Hindlimb muscle (tissue), 1 donor: Measurements from ENCODE around the gene ABHD6. TPM values are rescaled to one million over a fixed set of nuclear protein-coding genes. Genes with fewer than 3 reads are reported as not detected.
"Not testable (repeated sequence)": the region's sequence is repeated elsewhere in the genome, so short reads cannot be mapped to it uniquely, and the experiment has no call there.

Source experiments
- DNase-seq: peaks from one replicate; pipeline ENCODE4 v3.0.0-alpha.2; 2013
- polyA plus RNA-seq: library from polyadenylated mRNA; unstranded; fragments of 120-200 nt; gene quantifications from one replicate; pipeline ENCODE4 v1.2.1, GENCODE V29; 2013; ENCODE audit not compliant: insufficient read length

ABHD6 gene
- polyA plus RNA-seq, 1 donor: 5.2 TPM

GRCh38 chr3:58285334-58285733, 47.7 kb downstream of the ABHD6 start:
- no peak for DNase-seq

GRCh38 chr3:58287354-58287753, 49.8 kb downstream of the ABHD6 start:
- no peak for DNase-seq

DNA sequence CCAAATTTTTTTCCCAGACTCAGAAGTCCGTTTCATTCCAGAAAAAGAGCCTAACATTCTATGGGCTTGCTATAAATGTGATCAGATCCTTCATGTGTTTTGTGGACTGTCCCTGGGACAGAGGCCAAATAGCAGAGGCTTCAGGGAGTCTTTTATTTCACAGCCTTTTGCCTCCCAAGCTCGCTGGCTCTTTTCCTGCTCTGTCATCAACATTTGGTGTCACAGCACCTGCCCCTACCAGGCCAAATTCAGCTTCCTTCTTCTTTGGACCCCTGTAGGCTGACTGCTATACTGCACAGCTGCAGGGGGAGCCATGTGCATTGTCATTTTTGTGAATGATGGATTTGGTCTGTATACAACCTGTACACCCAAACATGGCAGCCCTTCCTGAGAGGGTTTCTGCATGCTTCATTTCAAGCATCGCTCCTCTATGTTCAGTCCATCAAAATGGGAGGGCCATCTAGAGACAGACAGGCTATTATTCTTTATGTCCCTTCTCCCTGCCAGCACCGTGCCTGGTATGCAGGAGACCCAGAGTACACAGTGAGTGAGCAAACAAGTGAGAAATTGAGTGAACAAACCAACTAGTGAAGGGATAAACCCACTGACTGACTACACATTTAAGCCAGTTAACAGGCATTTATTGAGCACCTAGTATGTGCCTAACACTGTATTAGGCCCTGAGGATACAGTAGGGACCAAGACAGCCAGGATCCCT, 50.6 kb downstream of the ABHD6 start:
- no peak for DNase-seq

GRCh38 chr3:58288964-58289613, 51.5 kb downstream of the ABHD6 start:
- DNase-seq: not testable (repeated sequence)

GRCh38 chr3:58290446-58290845, 52.9 kb downstream of the ABHD6 start:
- DNase-seq: not testable (repeated sequence)

GRCh38 chr3:58291671-58292338, 54.2 kb downstream of the ABHD6 start:
- DNase-seq: no peak

DNA sequence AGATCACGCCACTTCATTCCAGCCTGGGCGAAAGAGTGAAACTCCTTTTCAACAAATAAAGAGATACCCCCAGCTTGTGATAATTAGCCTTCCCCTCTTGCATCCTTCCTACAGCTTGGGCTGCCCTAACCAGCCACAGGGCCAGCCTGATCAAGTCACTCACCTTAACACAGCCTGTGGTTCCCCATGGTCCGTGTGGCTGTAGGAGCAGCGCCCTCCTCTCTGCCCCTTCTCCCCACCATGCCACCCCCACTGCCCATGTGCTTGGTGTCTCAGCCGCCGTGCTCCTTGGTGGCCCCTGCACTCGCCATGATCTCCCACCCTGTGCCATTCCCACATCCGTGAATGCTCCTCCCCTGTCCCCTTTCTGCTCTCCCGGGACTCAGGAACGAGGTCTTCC, 55.3 kb downstream of the ABHD6 start:
- DNase-seq: no peak

DNA sequence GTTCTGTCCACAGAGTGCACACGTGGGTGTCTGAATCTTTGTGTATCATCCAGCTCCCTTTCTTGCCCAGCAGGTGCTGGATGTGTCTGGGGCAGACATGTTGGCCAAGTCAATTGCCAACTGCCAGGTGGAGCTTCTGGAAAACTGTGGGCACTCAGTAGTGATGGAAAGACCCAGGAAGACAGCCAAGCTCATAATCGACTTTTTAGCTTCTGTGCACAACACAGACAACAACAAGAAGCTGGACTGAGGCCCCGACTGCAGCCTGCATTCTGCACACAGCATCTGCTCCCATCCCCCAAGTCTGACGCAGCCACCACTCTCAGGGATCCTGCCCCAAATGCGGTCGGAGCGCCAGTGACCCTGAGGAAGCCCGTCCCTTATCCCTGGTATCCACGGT, 55.9 kb downstream of the ABHD6 start:
- DNase-seq: no peak

- DNase-seq: no peak
Measured at GRCh38 chr3:58296269-58296668, 58.7 kb downstream of the ABHD6 start.

DNA sequence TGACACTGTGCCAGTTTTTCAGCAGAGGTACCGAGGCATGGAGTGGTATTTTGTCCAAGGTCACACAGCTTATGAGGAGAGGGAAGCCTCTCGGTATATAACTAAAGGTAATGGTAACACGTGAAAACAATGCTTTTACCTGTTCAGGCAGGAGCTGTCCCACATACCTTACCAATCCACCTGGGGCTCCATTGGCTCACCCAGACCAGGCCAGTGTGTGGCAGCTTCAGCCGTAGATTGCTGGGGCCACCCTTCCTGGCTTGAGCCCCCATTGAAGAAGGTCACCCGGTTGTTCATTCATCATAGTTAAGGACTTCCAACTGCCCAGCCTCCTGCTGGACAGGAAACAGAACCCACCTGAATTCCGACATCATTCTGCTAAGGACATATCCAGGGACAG, 59.3 kb downstream of the ABHD6 start:
- no peak for DNase-seq

DNA sequence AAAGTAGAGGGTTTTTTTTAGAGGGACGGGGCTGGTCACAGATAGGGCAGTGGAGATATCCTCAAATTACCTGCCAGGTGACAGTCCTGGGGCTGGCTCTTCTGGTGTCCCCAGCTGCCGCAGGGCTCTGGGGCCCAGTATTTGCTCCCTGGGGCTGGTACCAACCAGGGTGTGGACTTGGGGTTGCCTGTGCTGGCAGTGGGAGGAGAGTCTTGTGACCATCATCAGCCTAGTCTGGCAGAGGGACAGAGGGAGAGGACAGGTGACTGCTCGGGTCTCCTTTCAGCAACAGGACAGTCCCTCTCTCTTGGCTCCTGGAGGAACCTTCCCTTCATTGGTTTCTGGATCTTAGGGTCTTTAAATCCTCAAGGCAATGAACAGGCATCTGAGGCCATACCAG, 60.6 kb downstream of the ABHD6 start:
- DNase-seq: no peak

- DNase-seq: no peak
Measured at GRCh38 chr3:58299075-58299474, 61.5 kb downstream of the ABHD6 start.

- peak; percentile 45 for DNase-seq
Measured at GRCh38 chr3:58299839-58300516, 62.4 kb downstream of the ABHD6 start.

GRCh38 chr3:58305882-58306711, 68.5 kb downstream of the ABHD6 start, which contains the start of the genes HTD2 and RPP14:
HTD2 (plus strand) TSS chr3:58306520; CDS start chr3:58317614, 11,094 bp downstream.
RPP14 (plus strand) TSS chr3:58306245; CDS start chr3:58310330, 4,085 bp downstream.
- DNase-seq: peak; percentile 99

GRCh38 chr3:58307639-58308215, 70.1 kb downstream of the ABHD6 start:
- DNase-seq: peak; percentile 39

- no peak for DNase-seq
Measured at GRCh38 chr3:58308728-58309127, 71.1 kb downstream of the ABHD6 start.

GRCh38 chr3:58317811-58318210, 80.2 kb downstream of the ABHD6 start:
- no peak for DNase-seq

- no peak for DNase-seq
Measured at GRCh38 chr3:58321791-58322190, 84.2 kb downstream of the ABHD6 start.

- DNase-seq: no peak
Measured at GRCh38 chr3:58322793-58323192, 85.2 kb downstream of the ABHD6 start.

DNA sequence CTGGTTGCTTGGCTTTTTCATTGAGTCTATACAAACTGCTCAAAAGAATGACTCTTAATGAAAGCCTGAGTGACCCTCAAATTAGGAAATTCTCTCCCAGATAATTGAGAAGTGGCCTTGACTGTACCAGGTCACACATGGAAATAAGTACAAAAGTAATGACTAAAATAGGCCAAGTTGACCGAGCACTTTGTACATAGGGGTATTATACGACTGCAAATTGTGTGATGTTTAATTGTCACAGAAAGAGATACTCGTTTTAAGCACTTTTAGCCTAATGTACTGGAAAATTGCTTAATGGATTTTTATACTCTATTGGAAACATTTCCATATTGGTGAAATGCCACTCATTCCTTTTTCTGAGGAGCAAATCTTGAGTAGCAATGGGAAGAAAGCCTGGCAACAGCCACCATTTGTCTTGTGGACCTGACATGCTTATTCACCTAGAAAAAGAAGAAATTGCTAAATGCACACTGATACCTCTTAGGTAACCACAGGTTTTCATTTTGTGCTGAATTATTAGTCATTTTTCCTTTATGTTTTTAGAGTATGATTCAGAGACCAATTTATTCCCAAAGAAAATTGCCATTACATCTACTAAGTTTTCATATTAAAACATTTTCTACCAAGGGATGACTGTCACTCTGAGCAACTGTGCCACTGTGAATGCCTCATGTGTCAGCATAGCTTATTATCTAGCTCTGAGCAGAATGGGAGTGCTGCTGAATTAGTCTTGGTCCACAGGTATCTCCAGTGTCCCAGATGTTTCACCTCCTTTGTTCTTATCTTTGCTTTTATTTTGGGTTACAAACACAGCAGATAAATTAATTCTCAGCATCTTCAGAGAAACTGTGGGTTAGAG, 86.2 kb downstream of the ABHD6 start:
- DNase-seq: no peak
